GM12892 (cell line): ENCODE results near the gene PLCG2.

Source experiments
- POLR2A ChIP-seq: IDR thresholded peaks from 2 replicates; pipeline ENCODE4 v1.6.1; 2011; ENCODE audit warnings: low read depth, low read length, control low read depth
- TAF1 ChIP-seq: IDR thresholded peaks from 2 replicates; pipeline ENCODE4 v1.6.1; 2011; ENCODE audit warnings: low read depth, mild to moderate bottlenecking, control low read depth, low read length, borderline replicate concordance

DNA sequence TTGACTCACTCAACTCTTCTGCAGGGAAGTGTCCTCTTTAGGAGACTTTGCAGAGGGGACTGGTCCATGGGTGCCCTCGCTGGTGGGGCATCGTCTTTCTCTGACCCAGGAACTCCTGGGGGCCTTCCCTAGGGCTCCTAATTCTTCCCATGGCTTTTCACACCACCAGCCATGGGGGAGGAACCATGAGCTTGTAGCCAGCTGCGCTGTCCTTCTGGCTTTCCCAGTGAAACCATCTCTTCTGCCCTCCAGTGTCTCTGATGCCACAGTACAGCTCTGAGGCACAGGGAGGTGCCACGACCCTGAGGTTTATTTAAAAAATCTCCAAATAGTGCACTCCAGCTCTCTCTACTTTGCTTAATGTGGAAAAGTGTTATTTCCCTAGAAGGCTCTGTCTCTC is 153.6 kb downstream of the PLCG2 start:
- no peak for TF ChIP-seq TAF1
- no peak for TF ChIP-seq POLR2A
